Suprapubic skin (tissue), 4 donors: ENCODE data around the gene CACNA2D2. TPM values are rescaled to one million over a fixed set of nuclear protein-coding genes. Genes with fewer than 3 reads are reported as not detected.

Source experiments
- DNase-seq, 2 donors: peaks; one replicate each; pipeline ENCODE4 v3.0.0-alpha.2; 2019; ENCODE audit warnings: low spot score in 2 of 2
- H3K27ac ChIP-seq: fragments of 200-600 bp; sonication (generic); one replicate; pipeline ENCODE4 v1.5.1; 2019
- H3K27me3 ChIP-seq: fragments of 200-600 bp; sonication (generic); one replicate; pipeline ENCODE4 v1.5.1; 2019
- H3K36me3 ChIP-seq: fragments of 200-600 bp; sonication (generic); one replicate; pipeline ENCODE4 v1.5.1; 2019
- H3K4me1 ChIP-seq: fragments of 200-600 bp; sonication (generic); one replicate; pipeline ENCODE4 v1.5.1; 2019
- H3K4me3 ChIP-seq: fragments of 200-600 bp; sonication (generic); one replicate; pipeline ENCODE4 v1.5.1; 2019; ENCODE audit warnings: mild to moderate bottlenecking
- H3K9me3 ChIP-seq: fragments of 200-600 bp; sonication (generic); one replicate; pipeline ENCODE4 v1.5.1; 2019
- EP300 ChIP-seq: sonication (generic); formaldehyde crosslinking; IDR thresholded peaks from one replicate; pipeline ENCODE4 v1.6.1; 2017; ENCODE audit warnings: antibody characterized with exemption
- POLR2A ChIP-seq, 2 donors: fragments of 450-650 bp; IDR thresholded peaks; one replicate each; pipeline ENCODE4 v1.6.1; 2017; ENCODE audit warnings: antibody characterized with exemption in 2 of 2, mild to moderate bottlenecking in 2 of 2, moderate library complexity in 2 of 2
- POLR2AphosphoS5 ChIP-seq, 3 donors: sonication (generic); formaldehyde crosslinking; IDR thresholded peaks; one replicate each; pipeline ENCODE4 v1.6.1; 2017; ENCODE audit warnings: antibody characterized with exemption in 3 of 3
- WGBS: methylation state at CpG from one replicate; pipeline ENCODE4 v1.1.5; 2018; 5-methylcytosine and 5-hydroxymethylcytosine counted together
- total RNA-seq, 4 donors: library from RNA; depleted of rRNA; stranded (reverse); fragments of >200 nt; gene quantifications; one replicate each; pipeline ENCODE4 v1.1.0, GENCODE V29; 2016
- TF ChIP-seq, protein P1 (sequence below), 2 donors: fragments of 200-600 bp in 1 of 2; fragments of 450-650 bp in 1 of 2; sonication (generic) in 1 of 2; IDR thresholded peaks; one replicate each; pipeline ENCODE4 v1.5.1; 2016 to 2019; ENCODE audit warnings: antibody characterized with exemption in 2 of 2, mild to moderate bottlenecking in 1 of 2, moderate library complexity in 1 of 2

CACNA2D2 gene
- total RNA-seq, 4 donors from 2014 or later: 1.4 to 5.6 (median 1.7) TPM

DNA sequence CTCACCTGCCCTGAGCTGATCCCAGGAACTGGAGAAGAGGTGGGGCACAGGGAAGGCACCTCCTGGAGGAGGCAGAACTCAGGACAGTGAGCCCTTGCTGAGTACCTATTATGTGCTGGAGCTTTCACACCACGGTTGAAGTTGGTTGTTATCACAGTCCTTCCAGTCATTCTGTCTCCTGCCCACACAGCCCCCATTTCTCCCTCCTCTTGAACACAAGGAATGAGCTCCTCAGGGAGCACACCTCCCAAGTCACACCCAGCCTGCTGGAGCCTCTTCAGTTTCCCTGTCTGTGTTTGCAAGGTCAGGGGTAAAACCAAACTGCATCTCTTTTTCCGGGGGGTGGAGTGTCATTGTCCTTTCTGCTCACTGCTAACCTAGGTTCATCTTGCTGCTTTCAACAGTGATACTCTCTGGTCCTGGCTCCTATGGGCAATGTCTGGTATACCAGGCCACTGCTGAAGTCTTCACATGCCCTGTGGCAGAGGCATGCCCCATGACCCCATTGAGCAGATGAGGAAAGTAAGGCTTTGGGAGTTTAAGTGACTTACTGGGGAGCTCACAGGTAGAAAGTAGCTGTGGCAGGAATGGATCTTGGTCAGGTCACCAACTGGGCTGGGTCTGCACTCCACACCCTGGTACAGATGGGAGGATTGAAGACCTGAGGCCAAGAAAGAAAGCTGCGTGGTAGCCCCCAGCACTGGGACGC, 34.1 kb upstream of the CACNA2D2 start:
- DNase-seq: no peak
- no peaks in the 10 kb centered on the region for H3K27me3 ChIP-seq
- WGBS: 74% methylated on average over 4 of the region's 4 CpGs
- H3K27ac ChIP-seq: no peak overlapping the region
- no peaks in the 10 kb centered on the region for H3K9me3 ChIP-seq
- TF ChIP-seq POLR2AphosphoS5 (IDR thresholded peaks at IDR 0.05) (no peak), POLR2A (IDR thresholded peaks at IDR 0.05) (no peak), EP300 (no peak)
- TF ChIP-seq, protein P1, sequence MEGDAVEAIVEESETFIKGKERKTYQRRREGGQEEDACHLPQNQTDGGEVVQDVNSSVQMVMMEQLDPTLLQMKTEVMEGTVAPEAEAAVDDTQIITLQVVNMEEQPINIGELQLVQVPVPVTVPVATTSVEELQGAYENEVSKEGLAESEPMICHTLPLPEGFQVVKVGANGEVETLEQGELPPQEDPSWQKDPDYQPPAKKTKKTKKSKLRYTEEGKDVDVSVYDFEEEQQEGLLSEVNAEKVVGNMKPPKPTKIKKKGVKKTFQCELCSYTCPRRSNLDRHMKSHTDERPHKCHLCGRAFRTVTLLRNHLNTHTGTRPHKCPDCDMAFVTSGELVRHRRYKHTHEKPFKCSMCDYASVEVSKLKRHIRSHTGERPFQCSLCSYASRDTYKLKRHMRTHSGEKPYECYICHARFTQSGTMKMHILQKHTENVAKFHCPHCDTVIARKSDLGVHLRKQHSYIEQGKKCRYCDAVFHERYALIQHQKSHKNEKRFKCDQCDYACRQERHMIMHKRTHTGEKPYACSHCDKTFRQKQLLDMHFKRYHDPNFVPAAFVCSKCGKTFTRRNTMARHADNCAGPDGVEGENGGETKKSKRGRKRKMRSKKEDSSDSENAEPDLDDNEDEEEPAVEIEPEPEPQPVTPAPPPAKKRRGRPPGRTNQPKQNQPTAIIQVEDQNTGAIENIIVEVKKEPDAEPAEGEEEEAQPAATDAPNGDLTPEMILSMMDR (IDR thresholded peaks at IDR 0.05): no peak
- no peaks in the 10 kb centered on the region for H3K36me3 ChIP-seq
- H3K4me3 ChIP-seq: no peak overlapping the region
- H3K4me1 ChIP-seq: peaks cover 14% of the 10 kb centered on the region

DNA sequence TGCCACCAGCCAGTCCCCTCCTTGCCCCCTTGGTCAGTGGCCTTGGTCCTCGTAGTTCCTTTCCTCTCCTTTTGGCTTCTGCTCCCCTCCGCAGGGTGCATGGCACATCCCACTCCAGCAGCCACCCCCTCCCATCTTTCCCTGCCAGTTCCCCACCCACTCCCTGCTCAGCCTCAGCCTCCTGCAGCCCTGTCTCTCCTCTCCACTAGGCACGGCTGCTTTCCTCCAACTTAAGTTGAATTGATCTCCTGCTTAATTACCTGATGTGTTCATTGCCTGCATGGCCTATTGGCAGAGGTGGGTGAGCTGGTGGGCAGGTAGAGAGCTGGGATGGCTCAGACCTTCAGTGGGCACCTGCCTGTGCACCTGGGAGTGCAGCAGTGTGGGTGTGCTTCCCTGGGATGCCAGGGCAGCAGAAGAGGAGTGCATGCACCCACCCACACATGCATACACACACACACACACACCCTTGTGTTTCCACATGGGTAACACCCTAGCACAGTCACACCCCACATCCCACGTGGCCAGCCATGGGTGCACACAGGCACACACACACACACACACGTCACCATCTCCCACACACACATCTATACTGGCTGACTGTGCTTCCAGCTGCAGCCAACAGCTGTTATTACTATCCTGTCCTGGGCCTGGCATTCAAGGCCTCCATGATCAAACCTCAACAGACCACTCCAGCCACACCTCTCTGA, 33.2 kb upstream of the CACNA2D2 start:
- TF ChIP-seq EP300 (no peak), POLR2A (IDR thresholded peaks at IDR 0.05) (no peak), POLR2AphosphoS5 (IDR thresholded peaks at IDR 0.05) (no peak)
- TF ChIP-seq, protein P1 (IDR thresholded peaks at IDR 0.05): no peak
- no peaks in the 10 kb centered on the region for H3K36me3 ChIP-seq

DNA sequence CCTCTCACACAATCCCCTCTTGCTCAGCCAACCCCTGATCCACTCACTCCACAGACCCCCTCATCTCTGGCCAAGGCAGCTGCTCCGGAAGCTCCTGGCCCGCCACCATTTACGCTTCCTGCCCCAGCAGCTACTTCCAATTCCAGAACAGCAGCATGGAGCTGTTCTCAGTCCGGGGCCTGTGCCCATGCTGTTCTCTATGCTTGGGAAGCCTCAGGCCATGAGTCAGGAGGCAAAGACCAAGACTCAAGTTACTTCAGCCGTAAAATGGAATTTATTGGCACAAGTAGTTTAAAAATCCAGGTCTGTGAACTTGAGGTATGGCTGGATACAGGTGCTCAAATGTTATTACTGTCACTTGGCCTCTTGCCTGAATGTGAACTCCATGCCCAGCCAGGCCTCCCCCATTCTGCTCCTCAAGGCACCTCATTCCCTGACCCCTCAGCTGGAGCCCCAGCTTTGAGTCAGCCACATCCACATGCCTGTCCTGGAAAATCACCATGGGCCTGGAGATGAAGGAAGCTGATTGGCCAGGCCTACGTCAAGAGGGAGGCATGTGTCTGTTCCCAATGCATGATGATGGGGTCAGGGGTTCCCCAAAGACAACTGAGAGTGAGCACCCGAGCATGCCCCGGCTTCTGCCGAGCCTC, 31.4 kb upstream of the CACNA2D2 start:
- Histone ChIP-seq H3K4me3 (no peak overlapping the region), H3K9me3 (no peaks in the 10 kb centered on the region), H3K36me3 (no peaks in the 10 kb centered on the region), H3K27ac (no peak overlapping the region), H3K27me3 (peaks cover 3% of the 10 kb centered on the region), H3K4me1 (peaks cover 16% of the 10 kb centered on the region)
- TF ChIP-seq EP300: no peak
- no peak for TF ChIP-seq POLR2AphosphoS5 (IDR thresholded peaks at IDR 0.05)
- no peak for TF ChIP-seq POLR2A (IDR thresholded peaks at IDR 0.05)
- TF ChIP-seq, protein P1 (IDR thresholded peaks at IDR 0.05): no peak
- no peak for DNase-seq
- WGBS: 80% methylated on average over 8 of the region's 9 CpGs

More for the DNA sequence above, 33.2 kb upstream of the CACNA2D2 start:
- no peak for DNase-seq
- Histone ChIP-seq H3K27ac (no peak overlapping the region), H3K4me1 (peaks cover 14% of the 10 kb centered on the region), H3K9me3 (no peaks in the 10 kb centered on the region), H3K27me3 (no peaks in the 10 kb centered on the region), H3K4me3 (no peak overlapping the region)
- WGBS: 63% methylated on average over 5 of the region's 5 CpGs

DNA sequence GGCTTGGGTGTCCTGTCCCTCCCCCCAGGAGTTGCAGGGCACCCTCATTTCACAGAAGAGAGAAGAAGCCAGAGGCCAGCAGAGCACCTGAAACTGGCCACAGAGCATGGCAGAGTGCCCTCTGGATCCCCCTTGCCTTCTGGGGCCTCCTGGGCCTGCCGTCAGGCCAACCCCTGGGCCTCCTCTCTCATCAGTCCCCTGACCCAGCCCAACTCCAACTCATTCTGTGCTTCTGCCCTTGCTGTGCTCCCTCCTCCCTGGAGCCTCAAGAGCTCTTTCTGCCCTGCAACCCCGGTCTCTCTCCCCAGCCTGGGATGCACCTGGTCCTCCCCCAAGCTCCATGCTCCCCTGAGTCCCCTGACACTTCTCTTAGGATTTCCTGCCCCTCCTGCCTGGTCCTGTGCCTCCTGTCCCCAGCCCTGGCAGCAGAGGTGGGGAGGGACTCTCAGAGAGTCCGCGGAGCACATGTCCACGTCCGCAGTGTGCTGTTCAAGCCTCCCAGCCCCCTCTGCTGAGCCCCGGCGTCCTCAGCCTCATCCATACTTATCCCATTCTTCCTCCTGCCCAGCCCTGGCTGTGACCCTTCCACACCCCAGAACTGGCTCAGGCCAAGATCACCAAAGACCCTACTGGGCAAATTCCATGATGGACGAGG, 30.5 kb upstream of the CACNA2D2 start:
- Histone ChIP-seq H3K36me3 (no peaks in the 10 kb centered on the region), H3K27me3 (peaks cover 4% of the 10 kb centered on the region), H3K4me1 (peaks cover 10% of the 10 kb centered on the region), H3K4me3 (no peak overlapping the region), H3K27ac (no peak overlapping the region), H3K9me3 (no peaks in the 10 kb centered on the region)
- no peak for DNase-seq
- TF ChIP-seq EP300 (no peak), POLR2A (IDR thresholded peaks at IDR 0.05) (no peak)
- 84% methylated on average over 9 of the region's 9 CpGs for WGBS

DNA sequence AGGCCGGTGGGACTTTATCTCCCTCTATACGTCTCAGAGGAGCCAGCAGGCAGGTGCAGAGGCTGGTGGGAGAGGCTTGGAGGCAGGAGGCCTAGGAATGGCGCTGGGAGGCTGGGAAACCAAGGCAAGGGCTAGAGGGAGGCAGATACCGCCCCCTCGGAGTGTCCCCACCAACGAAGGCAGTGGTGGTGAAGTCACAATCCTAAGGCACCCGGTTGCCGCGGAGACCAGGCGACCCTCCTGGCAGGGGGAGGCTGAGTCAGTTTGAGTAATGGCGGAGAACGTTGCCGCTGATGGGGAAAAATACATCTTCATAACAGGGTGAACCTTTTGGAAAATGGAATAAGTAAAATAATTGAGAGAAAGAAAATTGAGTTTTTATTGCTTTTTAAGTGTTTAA, 29.9 kb upstream of the CACNA2D2 start:
- WGBS: 86% methylated on average over 13 of the region's 13 CpGs
- H3K36me3 ChIP-seq: no peaks in the 10 kb centered on the region
- peaks cover 4% of the 10 kb centered on the region for H3K27me3 ChIP-seq
- H3K4me3 ChIP-seq: no peak overlapping the region
- H3K4me1 ChIP-seq: peaks cover 10% of the 10 kb centered on the region
- TF ChIP-seq, protein P1 (IDR thresholded peaks at IDR 0.05): no peak
- TF ChIP-seq EP300 (no peak), POLR2A (IDR thresholded peaks at IDR 0.05) (no peak), POLR2AphosphoS5 (IDR thresholded peaks at IDR 0.05) (no peak)
- no peak for DNase-seq
- no peaks in the 10 kb centered on the region for H3K9me3 ChIP-seq
- no peak overlapping the region for H3K27ac ChIP-seq
